Measurements from ENCODE around the gene SPC25.

Gene SPC25

DNA sequence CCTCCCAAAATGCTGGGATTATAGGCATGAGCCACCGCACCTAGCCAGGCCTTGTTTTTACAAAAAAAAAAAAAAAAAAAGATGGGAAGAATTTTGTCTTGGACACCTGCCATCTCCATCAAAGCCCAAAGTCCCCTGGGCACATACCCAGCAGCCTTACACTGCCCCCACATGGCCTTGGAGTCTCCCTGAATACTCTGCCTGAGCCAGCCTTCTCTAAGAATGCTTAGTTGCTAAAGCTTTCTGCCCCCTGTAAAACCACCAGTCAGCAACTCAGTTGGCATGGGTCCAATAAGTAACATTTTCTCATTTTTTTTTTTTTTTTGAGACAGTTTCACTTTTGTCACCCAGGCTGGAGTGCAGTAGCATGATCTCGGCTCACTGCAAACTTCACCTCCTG is 40.6 kb downstream of the SPC25 start:
- Mint-ChIP-seq H3K27me3 (no peaks in the 10 kb centered on the region), H3K9me3 (no peaks in the 10 kb centered on the region), H3K4me1 (no peaks in the 10 kb centered on the region), H3K36me3 (no peaks in the 10 kb centered on the region), H3K27ac (no peak overlapping the region), H3K4me3 (no peak overlapping the region)
- ATAC-seq (ENCODE audit: low read depth) = no peak
- no peak for DNase-seq (ENCODE audit: low spot score in 2 of 2)

DNA sequence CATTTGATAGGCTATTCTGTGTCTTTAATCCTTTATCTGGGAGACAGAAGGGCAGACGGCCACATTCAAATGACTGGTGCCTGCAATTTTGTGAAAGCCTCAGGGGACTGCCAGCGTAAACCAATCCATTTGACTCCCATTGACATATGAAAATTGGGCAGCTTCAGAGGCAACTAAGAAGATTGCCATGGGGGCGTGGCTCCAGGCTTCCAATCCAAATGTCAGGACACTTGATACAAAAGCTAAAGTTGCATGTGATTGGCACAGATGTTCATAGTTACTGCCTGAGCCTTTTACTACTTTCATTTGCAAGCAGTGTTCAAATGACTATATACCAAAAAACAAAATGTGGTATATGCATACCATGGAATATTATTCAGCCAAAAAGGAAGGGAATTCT is 42.0 kb downstream of the SPC25 start:
- Mint-ChIP-seq H3K27me3 (no peaks in the 10 kb centered on the region), H3K36me3 (no peaks in the 10 kb centered on the region), H3K4me3 (no peak overlapping the region), H3K4me1 (no peaks in the 10 kb centered on the region), H3K27ac (no peak overlapping the region), H3K9me3 (no peaks in the 10 kb centered on the region)
- DNase-seq (ENCODE audit: low spot score in 2 of 2) (no peak), ATAC-seq (ENCODE audit: low read depth) (no peak)

DNA sequence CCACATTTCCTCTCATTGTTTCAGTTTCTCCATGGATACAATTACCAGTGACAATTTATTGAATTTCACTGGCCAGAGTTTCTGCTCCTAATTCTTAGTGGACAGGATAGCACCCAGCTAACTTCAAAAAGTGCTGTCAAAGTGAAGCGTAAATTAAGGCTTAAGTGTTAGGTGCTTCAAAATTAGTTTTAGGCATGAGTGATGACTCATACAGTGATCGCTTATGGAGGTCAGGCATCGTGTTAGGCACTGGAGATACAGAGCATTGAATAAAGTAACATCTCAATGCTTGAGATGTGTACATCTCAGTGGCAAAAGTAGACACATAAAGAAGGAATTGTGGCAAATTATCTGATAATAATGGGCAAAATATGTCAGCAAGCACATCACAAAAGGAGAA is 47.0 kb downstream of the SPC25 start:
- H3K4me1 Mint-ChIP-seq = no peaks in the 10 kb centered on the region
- DNase-seq (ENCODE audit: low spot score in 2 of 2) = no peak
- peaks cover 3% of the 10 kb centered on the region for H3K27me3 Mint-ChIP-seq

DNA sequence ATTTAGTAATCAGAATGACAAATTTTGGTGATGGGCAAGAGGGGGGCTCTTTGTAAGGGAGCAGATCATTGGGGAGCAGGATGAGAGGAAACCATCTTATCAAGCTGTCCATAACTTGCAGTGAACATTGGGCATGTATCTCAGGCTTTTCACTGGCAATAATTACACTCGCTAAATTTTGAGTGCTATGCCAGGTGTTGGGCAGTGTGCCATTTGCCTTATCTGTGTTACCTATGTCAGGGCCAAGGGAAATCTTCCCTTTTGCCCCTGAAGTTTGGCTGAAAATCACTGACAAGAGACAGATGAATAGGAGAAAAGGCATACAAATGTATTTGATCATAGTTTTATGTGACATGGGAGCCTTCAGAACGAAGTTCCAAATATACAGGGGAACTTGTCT is 48.8 kb downstream of the SPC25 start:
- H3K36me3 Mint-ChIP-seq = peaks cover 2% of the 10 kb centered on the region
- H3K4me3 Mint-ChIP-seq = no peak overlapping the region
- H3K4me1 Mint-ChIP-seq = no peaks in the 10 kb centered on the region
- no peak overlapping the region for H3K27ac Mint-ChIP-seq
- no peak for ATAC-seq (ENCODE audit: low read depth)
- peaks cover 3% of the 10 kb centered on the region for H3K9me3 Mint-ChIP-seq
- peaks cover 3% of the 10 kb centered on the region for H3K27me3 Mint-ChIP-seq
- DNase-seq (ENCODE audit: low spot score in 2 of 2) = no peak

More for the DNA sequence above, 47.0 kb downstream of the SPC25 start:
- ATAC-seq (ENCODE audit: low read depth) = no peak
- Mint-ChIP-seq H3K9me3 (peaks cover 1% of the 10 kb centered on the region), H3K27ac (no peak overlapping the region), H3K36me3 (peaks cover 2% of the 10 kb centered on the region), H3K4me3 (no peak overlapping the region)

DNA sequence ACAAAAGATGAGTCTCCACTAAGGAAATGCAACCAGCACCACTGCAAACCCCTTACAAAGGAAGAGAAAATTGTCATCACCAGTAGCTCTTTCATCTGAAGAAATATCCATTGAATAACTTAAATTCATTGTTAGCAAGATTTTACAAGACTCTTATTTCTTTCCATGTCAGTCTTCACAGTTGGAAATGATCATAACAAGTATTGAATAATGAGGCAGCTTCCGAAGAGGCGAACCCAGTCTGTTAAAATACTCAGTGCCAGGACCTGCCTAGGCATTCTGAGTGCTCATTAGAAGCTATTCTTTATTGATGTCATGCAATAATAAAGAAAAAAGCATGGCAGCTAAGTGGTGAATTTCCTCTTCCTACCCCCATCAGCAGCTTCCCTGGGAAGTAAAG is 54.3 kb downstream of the SPC25 start:
- Mint-ChIP-seq H3K27ac (no peak overlapping the region), H3K4me1 (no peaks in the 10 kb centered on the region), H3K4me3 (no peak overlapping the region), H3K36me3 (peaks cover 2% of the 10 kb centered on the region), H3K9me3 (peaks cover 3% of the 10 kb centered on the region), H3K27me3 (peaks cover 3% of the 10 kb centered on the region)
- ATAC-seq (ENCODE audit: low read depth) (no peak), DNase-seq (ENCODE audit: low spot score in 2 of 2) (no peak)

DNA sequence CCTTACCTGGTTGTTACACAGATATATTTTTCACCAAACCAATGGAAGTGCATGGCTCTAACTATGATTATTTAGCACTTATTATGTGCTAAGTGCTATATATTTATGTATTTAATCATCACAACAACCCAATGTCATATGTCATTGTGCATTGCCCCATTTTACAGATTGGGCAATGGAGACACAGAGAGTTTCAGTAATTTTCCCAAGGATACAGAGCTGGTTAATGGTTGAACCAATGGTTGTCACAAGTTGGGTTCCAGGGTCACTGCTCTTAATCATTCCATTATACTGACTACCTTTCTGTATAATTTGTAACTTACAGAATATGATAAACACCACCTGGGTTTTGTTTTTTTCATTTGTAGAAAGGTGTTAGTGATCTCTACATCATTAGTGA is 58.6 kb downstream of the SPC25 start:
- Mint-ChIP-seq H3K27me3 (peaks cover 2% of the 10 kb centered on the region), H3K4me3 (no peak overlapping the region), H3K4me1 (no peaks in the 10 kb centered on the region), H3K9me3 (no peaks in the 10 kb centered on the region), H3K27ac (no peak overlapping the region), H3K36me3 (no peaks in the 10 kb centered on the region)
- DNase-seq (ENCODE audit: low spot score in 2 of 2) = no peak
- no peak for ATAC-seq (ENCODE audit: low read depth)

DNA sequence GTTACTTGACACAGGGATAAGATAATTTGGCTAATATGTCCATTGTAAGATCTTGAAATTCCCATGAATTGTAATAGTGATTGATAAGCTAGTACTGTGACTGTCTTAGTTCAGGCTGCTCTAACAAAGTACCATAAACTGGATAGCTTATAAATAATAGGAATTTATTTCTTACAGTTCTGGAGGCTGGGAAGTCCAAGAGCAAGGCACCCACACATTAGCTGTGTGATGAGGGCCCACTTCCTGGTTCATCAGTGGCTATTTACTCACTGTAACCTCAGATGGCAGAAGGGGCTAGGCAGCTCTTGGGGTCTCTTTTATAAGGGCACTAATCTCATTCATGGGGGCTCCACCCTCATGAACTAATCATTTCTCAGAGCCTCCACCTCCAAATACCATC is 59.3 kb downstream of the SPC25 start:
- H3K27me3 Mint-ChIP-seq = peaks cover 2% of the 10 kb centered on the region
- no peak for ATAC-seq (ENCODE audit: low read depth)
- H3K4me1 Mint-ChIP-seq = no peaks in the 10 kb centered on the region
- DNase-seq (ENCODE audit: low spot score in 2 of 2) = no peak
- no peaks in the 10 kb centered on the region for H3K36me3 Mint-ChIP-seq
- no peaks in the 10 kb centered on the region for H3K9me3 Mint-ChIP-seq
- H3K27ac Mint-ChIP-seq = no peak overlapping the region
- no peak overlapping the region for H3K4me3 Mint-ChIP-seq

DNA sequence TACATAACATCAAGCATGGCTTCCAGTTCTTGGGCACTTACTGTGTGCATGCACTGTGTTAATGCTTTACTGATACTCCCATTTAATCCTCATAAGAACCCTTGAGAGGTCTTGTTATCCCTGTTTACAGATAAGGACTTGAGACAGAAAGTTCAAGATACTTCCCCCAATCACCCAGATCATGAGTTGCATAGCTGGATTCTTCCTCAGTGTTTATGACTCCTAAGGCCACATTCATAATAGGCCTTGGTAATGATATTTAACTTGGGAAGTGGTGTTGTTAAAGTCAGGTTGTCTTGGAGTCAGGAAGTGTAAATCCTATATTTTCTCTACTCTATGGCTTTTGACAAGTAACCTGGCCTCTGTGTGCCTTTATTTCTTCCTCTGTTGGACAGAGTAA is 65.1 kb downstream of the SPC25 start:
- Mint-ChIP-seq H3K36me3 (no peaks in the 10 kb centered on the region), H3K4me1 (no peaks in the 10 kb centered on the region), H3K9me3 (no peaks in the 10 kb centered on the region), H3K27ac (no peak overlapping the region), H3K4me3 (no peak overlapping the region), H3K27me3 (peaks cover 2% of the 10 kb centered on the region)
- ATAC-seq (ENCODE audit: low read depth) (no peak), DNase-seq (ENCODE audit: low spot score in 2 of 2) (no peak)

DNA sequence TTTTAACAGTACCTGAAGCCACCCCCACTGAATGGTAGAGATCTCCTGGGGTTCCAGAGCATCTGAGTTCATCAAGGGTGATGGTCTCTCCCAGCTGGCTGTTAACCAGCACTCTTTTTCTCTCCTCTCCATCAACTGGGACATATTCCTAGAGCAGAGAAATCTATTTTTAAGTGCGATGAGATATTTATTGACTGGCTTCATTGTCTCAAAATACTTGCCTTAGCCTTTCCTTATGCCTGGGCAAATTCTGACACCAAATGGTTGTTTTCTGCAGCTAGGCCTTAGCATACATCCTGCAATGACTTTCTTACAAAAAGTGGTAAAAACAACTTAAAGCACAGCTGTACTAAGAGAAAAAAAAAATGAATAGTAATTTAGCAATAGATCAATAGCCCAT is 68.2 kb downstream of the SPC25 start:
- Mint-ChIP-seq H3K9me3 (no peaks in the 10 kb centered on the region), H3K27ac (no peak overlapping the region), H3K36me3 (no peaks in the 10 kb centered on the region), H3K4me1 (no peaks in the 10 kb centered on the region), H3K4me3 (no peak overlapping the region), H3K27me3 (no peaks in the 10 kb centered on the region)
- ATAC-seq (ENCODE audit: low read depth) (no peak), DNase-seq (ENCODE audit: low spot score in 2 of 2) (no peak)

DNA sequence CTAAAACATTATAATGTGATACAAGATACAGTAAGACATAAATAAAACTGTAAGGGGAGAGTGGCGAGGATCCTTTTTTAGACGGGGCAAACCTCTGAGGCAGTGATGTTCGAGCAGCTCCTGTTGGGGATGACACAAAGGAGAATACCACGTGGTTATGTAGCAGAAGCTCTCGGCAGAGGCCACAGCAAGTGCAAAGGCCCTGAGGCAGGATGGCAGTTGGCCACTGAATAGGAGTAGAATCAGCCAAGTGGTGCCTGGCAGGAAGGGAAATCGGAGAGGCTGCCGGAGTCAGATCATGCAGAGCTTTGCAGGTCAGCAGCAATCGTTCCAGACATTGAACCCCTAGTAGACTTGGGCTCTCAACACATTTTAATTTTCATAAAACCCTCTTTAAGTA is 68.7 kb downstream of the SPC25 start:
- H3K27ac Mint-ChIP-seq = no peak overlapping the region
- no peaks in the 10 kb centered on the region for H3K9me3 Mint-ChIP-seq
- H3K36me3 Mint-ChIP-seq = no peaks in the 10 kb centered on the region
- no peak for DNase-seq (ENCODE audit: low spot score in 2 of 2)
- H3K27me3 Mint-ChIP-seq = no peaks in the 10 kb centered on the region
- no peaks in the 10 kb centered on the region for H3K4me1 Mint-ChIP-seq
- no peak overlapping the region for H3K4me3 Mint-ChIP-seq
- no peak for ATAC-seq (ENCODE audit: low read depth)

Measured in memory B cell (primary cell).